Trophoblast cell (in vitro differentiated cells and primary cell): ENCODE measurements around the gene LRRC7.
A peak's percentile ranks its signal among the peaks of the same experiment; 100 is the strongest.

ENCODE experiments used
- DNase-seq, 2 donors: peaks; one replicate each; pipeline ENCODE4 v3.0.0-alpha.2; 2016
- H2AFZ ChIP-seq: 2 replicates; pipeline ENCODE4 v1.6.1; 2013; ENCODE audit warnings: low read length, moderate library complexity, mild to moderate bottlenecking; ENCODE audit not compliant: insufficient read depth, poor library complexity
- H2AK5ac ChIP-seq: 2 replicates; pipeline ENCODE4 v1.6.1; 2013; ENCODE audit warnings: mild to moderate bottlenecking, low read length
- H2BK120ac ChIP-seq: 2 replicates; pipeline ENCODE4 v1.6.1; 2013; ENCODE audit warnings: low read length, mild to moderate bottlenecking, moderate library complexity; ENCODE audit not compliant: insufficient read depth, poor library complexity
- H2BK12ac ChIP-seq: 2 replicates; pipeline ENCODE4 v1.6.1; 2013; ENCODE audit warnings: mild to moderate bottlenecking, low read length, moderate library complexity
- H2BK5ac ChIP-seq: 2 replicates; pipeline ENCODE4 v1.6.1; 2013; ENCODE audit warnings: low read length, low read depth, moderate library complexity, mild to moderate bottlenecking; ENCODE audit not compliant: poor library complexity
- H3K14ac ChIP-seq: 2 replicates; pipeline ENCODE4 v1.6.1; 2013; ENCODE audit warnings: mild to moderate bottlenecking, low read length
- H3K18ac ChIP-seq: 2 replicates; pipeline ENCODE4 v1.6.1; 2013; ENCODE audit warnings: mild to moderate bottlenecking, low read length
- H3K23ac ChIP-seq: 2 replicates; pipeline ENCODE4 v1.6.1; 2013; ENCODE audit warnings: low read length
- H3K27ac ChIP-seq: 2 replicates; pipeline ENCODE4 v1.5.1; 2013; ENCODE audit warnings: low read depth, mild to moderate bottlenecking, inconsistent platforms, low read length, moderate library complexity
- H3K27me3 ChIP-seq: 2 replicates; pipeline ENCODE4 v1.6.1; 2013; ENCODE audit warnings: inconsistent platforms, mild to moderate bottlenecking, low read length, moderate library complexity; ENCODE audit not compliant: insufficient read depth
- H3K36me3 ChIP-seq, 2 experiments: 1 replicate in 1 of 2; 2 replicates in 1 of 2; pipeline ENCODE4 v1.6.1; 2013; ENCODE audit warnings: low read length in 2 of 2, mild to moderate bottlenecking in 2 of 2, moderate library complexity in 1 of 2; ENCODE audit not compliant: insufficient read depth in 2 of 2, control insufficient read depth in 1 of 2
- H3K4ac ChIP-seq: 2 replicates; pipeline ENCODE4 v1.6.1; 2013; ENCODE audit warnings: low read depth, mild to moderate bottlenecking, low read length, moderate library complexity
- H3K4me1 ChIP-seq, 2 experiments: 1 replicate in 1 of 2; 2 replicates in 1 of 2; pipeline ENCODE4 v1.6.1; 2013; ENCODE audit warnings: low read length in 2 of 2, mild to moderate bottlenecking in 2 of 2, moderate library complexity in 1 of 2; ENCODE audit not compliant: insufficient read depth in 2 of 2, control insufficient read depth in 1 of 2
- H3K4me2 ChIP-seq: 2 replicates; pipeline ENCODE4 v1.6.1; 2013; ENCODE audit warnings: inconsistent platforms, mild to moderate bottlenecking, low read length, moderate library complexity
- H3K4me3 ChIP-seq: 2 replicates; pipeline ENCODE4 v1.5.1; 2013; ENCODE audit warnings: mild to moderate bottlenecking, low read depth, low read length, inconsistent platforms
- H3K79me1 ChIP-seq: one replicate; pipeline ENCODE4 v1.6.1; 2013; ENCODE audit warnings: low read length
- H3K79me2 ChIP-seq: 2 replicates; pipeline ENCODE4 v1.6.1; 2013; ENCODE audit warnings: low read length, mild to moderate bottlenecking; ENCODE audit not compliant: control insufficient read depth, insufficient read depth, poor library complexity
- H3K9ac ChIP-seq: 2 replicates; pipeline ENCODE4 v1.6.1; 2013; ENCODE audit warnings: mild to moderate bottlenecking, low read length
- H3K9me3 ChIP-seq: 2 replicates; pipeline ENCODE4 v1.6.1; 2013; ENCODE audit warnings: low read depth, mild to moderate bottlenecking, control low read depth, inconsistent platforms, low read length; ENCODE audit not compliant: insufficient read depth
- H4K12ac ChIP-seq: 2 replicates; pipeline ENCODE4 v1.6.1; 2013; ENCODE audit warnings: low read depth, mild to moderate bottlenecking, low read length, moderate library complexity
- H4K8ac ChIP-seq: 2 replicates; pipeline ENCODE4 v1.6.1; 2013; ENCODE audit warnings: low read depth, mild to moderate bottlenecking, low read length, moderate library complexity
- H4K91ac ChIP-seq: one replicate; pipeline ENCODE4 v1.6.1; 2013; ENCODE audit warnings: low read depth, mild to moderate bottlenecking, low read length, moderate library complexity
- WGBS: extraction: QIAGEN DNeasy Blood & Tissue Kit; methylation state at CpG from one replicate; pipeline ENCODE4 v1.1.7; 2013; ENCODE audit warnings: missing lambda C conversion rate; ENCODE audit not compliant: insufficient read length, insufficient coverage; ENCODE audit errors: extremely low coverage; 5-methylcytosine and 5-hydroxymethylcytosine counted together

The LRRC7 gene

DNA sequence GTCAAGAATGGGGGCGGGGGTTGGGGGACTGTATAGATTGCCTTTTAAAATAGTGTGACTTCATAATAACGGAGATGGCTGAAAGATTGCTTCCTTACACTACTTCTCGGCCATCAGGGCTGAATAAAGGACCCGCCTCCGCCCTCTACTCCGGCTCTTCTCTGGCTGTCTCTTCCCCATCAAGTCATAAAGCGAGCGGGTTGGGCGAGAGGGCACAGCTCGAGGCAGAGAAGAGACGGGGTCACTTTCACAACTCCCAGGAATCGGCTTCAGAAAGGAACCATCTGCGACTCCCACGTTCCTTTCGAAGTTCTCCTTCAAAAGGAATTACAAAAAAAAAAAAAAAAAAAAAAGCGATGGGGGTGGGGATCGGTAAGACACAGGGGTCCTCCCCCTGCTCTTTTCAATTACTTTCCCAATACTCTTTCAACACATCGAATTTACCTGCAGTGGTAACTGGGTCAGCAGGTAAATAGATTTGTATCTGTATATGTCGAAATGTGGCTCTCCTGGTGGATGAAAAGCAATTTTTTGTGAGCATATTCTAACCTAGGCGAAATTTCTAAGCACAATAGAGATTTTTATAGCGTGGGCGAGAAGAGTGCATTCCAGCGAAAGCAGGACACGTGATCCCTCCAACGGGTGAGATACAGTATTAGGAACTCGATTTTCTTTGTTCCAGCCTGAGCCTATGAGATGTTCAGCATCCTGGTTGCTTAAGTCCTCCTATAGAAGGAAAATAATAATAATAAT, 2.0 kb downstream of the LRRC7 start:
- Histone ChIP-seq H3K4me2 (peak overlapping the region; percentile 31), H4K91ac (no peak overlapping the region), H3K4ac (no peak overlapping the region), H4K12ac (no peak overlapping the region), H3K4me1 (peaks cover 10 to 11% of the 10 kb centered on the region in 2 experiments), H2AK5ac (no peak overlapping the region), H3K27me3 (peaks cover 26% of the 10 kb centered on the region), H3K36me3 (no peaks in the 10 kb centered on the region), H3K79me2 (no peaks in the 10 kb centered on the region), H3K9ac (no peak overlapping the region), H3K14ac (no peak overlapping the region), H3K9me3 (peaks cover 2% of the 10 kb centered on the region), H2BK120ac (no peak overlapping the region), H2BK5ac (no peak overlapping the region), H3K79me1 (no peaks in the 10 kb centered on the region), H2BK12ac (no peak overlapping the region), H3K23ac (no peak overlapping the region), H4K8ac (no peak overlapping the region), H3K4me3 (no peak overlapping the region), H2AFZ (no peak overlapping the region), H3K18ac (no peak overlapping the region), H3K27ac (no peak overlapping the region)
- no CpG with 5 or more reads among the region's 26 CpGs for WGBS
- DNase-seq, result no peak

GRCh38 chr1:69570356-69570755, 2.6 kb downstream of the LRRC7 start:
- Histone ChIP-seq H3K36me3 (no peaks in the 10 kb centered on the region), H3K79me2 (no peaks in the 10 kb centered on the region), H3K18ac (no peak overlapping the region), H3K4ac (no peak overlapping the region), H3K4me1 (peaks cover 10 to 11% of the 10 kb centered on the region in 2 experiments), H2AFZ (no peak overlapping the region), H3K27me3 (peaks cover 26% of the 10 kb centered on the region), H2BK120ac (no peak overlapping the region), H3K9ac (no peak overlapping the region), H2BK12ac (no peak overlapping the region), H4K91ac (no peak overlapping the region), H2BK5ac (no peak overlapping the region), H3K27ac (no peak overlapping the region), H2AK5ac (no peak overlapping the region), H4K8ac (no peak overlapping the region), H3K14ac (no peak overlapping the region), H3K23ac (no peak overlapping the region), H4K12ac (no peak overlapping the region), H3K79me1 (no peaks in the 10 kb centered on the region), H3K4me3 (no peak overlapping the region), H3K4me2 (no peak overlapping the region), H3K9me3 (peaks cover 2% of the 10 kb centered on the region)
- no peak for DNase-seq
- WGBS, result no CpG with 5 or more reads among the region's 10 CpGs

DNA sequence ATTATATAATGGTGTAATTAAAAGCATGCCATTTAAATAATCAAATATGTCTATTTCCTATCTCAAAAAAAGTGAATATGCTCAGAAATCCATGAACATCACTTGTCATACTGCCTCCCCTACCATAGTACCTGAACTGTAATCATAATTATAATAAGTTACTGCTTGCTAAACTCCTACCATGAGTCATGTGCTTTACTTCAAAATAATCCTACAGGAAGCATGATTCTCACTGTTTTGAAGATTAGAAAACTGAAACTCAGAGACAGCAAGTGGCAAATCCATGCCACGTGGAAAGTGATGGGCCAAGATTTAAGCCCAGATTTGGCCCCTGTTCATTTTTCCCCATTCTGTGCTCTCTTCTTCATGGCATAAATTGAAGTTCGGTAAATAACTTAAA, 5.2 kb downstream of the LRRC7 start:
- Histone ChIP-seq H3K23ac (no peak overlapping the region), H3K4ac (no peak overlapping the region), H2AK5ac (no peak overlapping the region), H3K9ac (no peak overlapping the region), H3K79me1 (no peaks in the 10 kb centered on the region), H3K4me1 (peaks cover 5% of the 10 kb centered on the region in 2 experiments), H4K12ac (no peak overlapping the region), H2BK120ac (no peak overlapping the region), H4K91ac (no peak overlapping the region), H3K4me2 (no peak overlapping the region), H2AFZ (no peak overlapping the region), H4K8ac (no peak overlapping the region), H2BK12ac (no peak overlapping the region), H3K14ac (no peak overlapping the region), H3K27ac (no peak overlapping the region), H3K79me2 (no peaks in the 10 kb centered on the region), H3K9me3 (peaks cover under 1% of the 10 kb centered on the region), H3K27me3 (peaks cover 17% of the 10 kb centered on the region), H3K4me3 (no peak overlapping the region), H2BK5ac (no peak overlapping the region), H3K36me3 (no peaks in the 10 kb centered on the region), H3K18ac (no peak overlapping the region)
- no CpG with 5 or more reads among the region's 2 CpGs for WGBS
- no peak for DNase-seq

- no peak overlapping the region for H2BK12ac ChIP-seq
- H4K12ac ChIP-seq, result no peak overlapping the region
- no peak overlapping the region for H3K23ac ChIP-seq
- H3K18ac ChIP-seq, result no peak overlapping the region
- H3K79me1 ChIP-seq, result no peaks in the 10 kb centered on the region
- H2BK5ac ChIP-seq, result no peak overlapping the region
- H3K4me2 ChIP-seq, result no peak overlapping the region
- H3K4me3 ChIP-seq, result no peak overlapping the region
- H2BK120ac ChIP-seq, result no peak overlapping the region
- no peak overlapping the region for H3K4ac ChIP-seq
- DNase-seq, result no peak
- no peak overlapping the region for H4K91ac ChIP-seq
- no peaks in the 10 kb centered on the region for H3K9me3 ChIP-seq
- no peak overlapping the region for H3K9ac ChIP-seq
- H4K8ac ChIP-seq, result no peak overlapping the region
- H3K27me3 ChIP-seq, result peaks cover 7% of the 10 kb centered on the region
- H3K4me1 ChIP-seq, result no peaks in the 10 kb centered on the region
- WGBS, result no CpG with 5 or more reads among the region's 2 CpGs
- H2AFZ ChIP-seq, result no peak overlapping the region
- H2AK5ac ChIP-seq, result no peak overlapping the region
- no peaks in the 10 kb centered on the region for H3K79me2 ChIP-seq
- no peaks in the 10 kb centered on the region for H3K36me3 ChIP-seq
- no peak overlapping the region for H3K27ac ChIP-seq
- no peak overlapping the region for H3K14ac ChIP-seq
These were observed 6.2 kb downstream of the LRRC7 start for GRCh38 chr1:69573911-69574310.
